8988T (cell line): Measurements from ENCODE around the gene LINGO1.

ENCODE experiments used
- DNase-seq: peaks from one replicate; pipeline ENCODE4 v3.0.0; 2011

Gene LINGO1

GRCh38 chr15:77613814-77614213, 18.9 kb downstream of the LINGO1 start:
- no peak for DNase-seq

GRCh38 chr15:77612958-77613601, 19.6 kb downstream of the LINGO1 start:
- DNase-seq, result no peak

- no peak for DNase-seq
Observed at GRCh38 chr15:77611767-77612166, 20.9 kb downstream of the LINGO1 start.

- no peak for DNase-seq
Observed at GRCh38 chr15:77610731-77611130, 22.0 kb downstream of the LINGO1 start.

GRCh38 chr15:77609558-77609957, 23.2 kb downstream of the LINGO1 start:
- DNase-seq, result no peak

- no peak for DNase-seq
Observed at GRCh38 chr15:77608774-77609173, 23.9 kb downstream of the LINGO1 start.

- DNase-seq, result no peak
Observed at GRCh38 chr15:77607894-77608261, 24.8 kb downstream of the LINGO1 start.

- DNase-seq, result no peak
Observed at GRCh38 chr15:77607111-77607893, 25.4 kb downstream of the LINGO1 start.

GRCh38 chr15:77606142-77607034, 26.3 kb downstream of the LINGO1 start:
- DNase-seq, result no peak

GRCh38 chr15:77605547-77605946, 27.2 kb downstream of the LINGO1 start:
- no peak for DNase-seq

- no peak for DNase-seq
Observed at GRCh38 chr15:77604973-77605372, 27.7 kb downstream of the LINGO1 start.

- no peak for DNase-seq
Observed at GRCh38 chr15:77603611-77604336, 28.9 kb downstream of the LINGO1 start.

GRCh38 chr15:77602800-77603199, 29.9 kb downstream of the LINGO1 start:
- DNase-seq, result no peak

GRCh38 chr15:77599899-77600298, 32.8 kb downstream of the LINGO1 start:
- no peak for DNase-seq

GRCh38 chr15:77599357-77599756, 33.4 kb downstream of the LINGO1 start:
- no peak for DNase-seq

- no peak for DNase-seq
Observed at GRCh38 chr15:77598644-77599043, 34.1 kb downstream of the LINGO1 start.

GRCh38 chr15:77597804-77598453, 34.8 kb downstream of the LINGO1 start:
- DNase-seq, result no peak

GRCh38 chr15:77596821-77597803, 35.6 kb downstream of the LINGO1 start:
- no peak for DNase-seq

GRCh38 chr15:77595231-77595630, 37.5 kb downstream of the LINGO1 start:
- no peak for DNase-seq

- DNase-seq, result no peak
Observed at GRCh38 chr15:77592758-77593157, 40.0 kb downstream of the LINGO1 start.

GRCh38 chr15:77591968-77592613, 40.6 kb downstream of the LINGO1 start:
- DNase-seq, result no peak
